IMR-90 (cell line): Measurements from ENCODE around the gene PPP1R13B.

Source experiments
- CTCF ChIP-seq: conservative IDR thresholded peaks from 2 replicates; pipeline ENCODE4 v1.5.1; 2012; ENCODE audit warnings: mild to moderate bottlenecking, low read depth, low read length, improper control_type of control experiment
- FOS ChIP-seq: fragments of 150-350 bp; IDR thresholded peaks from 2 replicates; pipeline ENCODE4 v1.6.1; 2016; ENCODE audit warnings: low read depth, low read length
- MXI1 ChIP-seq: IDR thresholded peaks from 2 replicates; pipeline ENCODE4 v1.6.1; 2012; ENCODE audit warnings: low read depth, mild to moderate bottlenecking, low read length, moderate library complexity, borderline replicate concordance

GRCh38 chr14:103891667-103892215 is 44.4 kb upstream of the PPP1R13B start:
- no peak for TF ChIP-seq CTCF
- TF ChIP-seq FOS, result no peak
- no peak for TF ChIP-seq MXI1
